HG03439 (cell line): Measurements from ENCODE around the gene ISX.

Source experiments
- ATAC-seq: cut with Tn5 transposase; IDR thresholded peaks from one replicate; pipeline ENCODE4 v1.9.1; 2021; ENCODE audit warnings: mild to moderate bottlenecking, moderate library complexity; ENCODE audit not compliant: unreplicated experiment

Gene ISX

DNA sequence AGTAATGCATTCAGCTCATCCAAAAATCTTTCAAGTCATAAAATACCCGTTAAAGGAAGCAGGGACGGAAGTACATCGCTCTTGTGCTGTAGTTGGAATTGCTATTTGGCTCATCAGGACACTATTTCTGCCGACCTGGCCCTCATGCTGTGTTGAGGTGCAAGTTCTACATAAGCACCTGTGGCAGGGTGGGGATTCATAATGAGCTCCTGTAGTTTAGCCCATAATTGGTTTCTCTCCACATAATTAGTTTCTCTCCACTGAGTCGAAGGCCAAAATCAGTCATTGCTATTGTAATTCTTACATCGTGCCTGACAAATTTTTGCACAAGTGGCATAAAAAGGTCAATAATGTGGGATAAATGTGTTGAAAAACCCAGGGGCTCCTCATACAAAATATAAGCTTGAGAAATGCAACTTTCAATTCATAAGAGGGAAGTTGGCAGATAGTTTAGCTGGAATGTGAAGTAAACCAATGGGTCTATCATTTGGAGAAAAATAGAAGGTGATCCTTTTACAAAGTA, 14.9 kb upstream of the ISX start:
- ATAC-seq = no peak

- no peak for ATAC-seq
These were observed 14.2 kb upstream of the ISX start for GRCh38 chr22:35051791-35052190.

DNA sequence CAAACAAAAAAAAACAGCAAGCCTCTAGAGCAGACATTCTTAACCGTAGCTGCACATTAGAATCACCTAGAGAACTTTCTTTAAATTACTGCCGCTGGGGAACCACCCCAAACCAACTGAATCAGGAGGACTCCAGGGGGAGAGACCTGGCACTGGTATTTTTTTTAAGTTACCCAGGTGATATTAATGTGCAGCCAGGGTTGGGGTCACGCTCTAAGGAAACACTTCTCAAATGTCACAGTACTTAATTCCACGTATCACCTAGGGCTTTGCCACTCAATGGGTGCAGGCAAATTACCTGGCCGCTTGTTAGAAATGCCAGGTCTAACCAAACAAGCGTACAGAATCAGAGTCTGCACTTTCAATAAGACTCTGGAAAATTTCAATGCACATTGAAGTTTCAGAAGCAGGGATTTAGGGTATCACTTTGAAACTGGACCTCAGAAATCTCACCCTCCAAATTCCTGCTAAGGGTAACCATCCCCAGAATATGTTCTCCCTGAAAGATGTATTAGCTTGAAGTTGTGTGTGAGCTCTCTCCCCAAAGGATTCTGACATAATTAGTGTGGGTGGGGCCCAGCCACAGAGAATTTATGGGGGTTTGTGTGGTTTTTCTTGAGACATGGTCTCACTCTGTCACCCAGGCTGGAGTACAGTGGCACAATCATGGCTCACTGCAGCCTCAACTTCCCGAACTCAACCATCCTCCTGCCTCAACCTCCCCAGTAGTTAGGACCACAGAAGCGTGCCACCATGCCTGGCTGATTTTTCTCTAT, 12.7 kb upstream of the ISX start:
- no peak for ATAC-seq

GRCh38 chr22:35054064-35054463, 11.9 kb upstream of the ISX start:
- no peak for ATAC-seq

- no peak for ATAC-seq
These were observed 9.5 kb upstream of the ISX start for GRCh38 chr22:35056486-35056885.

- no peak for ATAC-seq
These were observed 8.8 kb upstream of the ISX start for GRCh38 chr22:35057155-35057554.

- no peak for ATAC-seq
These were observed 6.3 kb upstream of the ISX start for GRCh38 chr22:35059632-35060031.

- no peak for ATAC-seq
These were observed 1.3 kb upstream of the ISX start for GRCh38 chr22:35064664-35065063.

GRCh38 chr22:35065183-35065582, 775 bp upstream of the ISX start:
- no peak for ATAC-seq

GRCh38 chr22:35066768-35067167, 810 bp downstream of the ISX start:
- no peak for ATAC-seq

- ATAC-seq = no peak
These were observed 3.6 kb downstream of the ISX start for GRCh38 chr22:35069541-35069940.

GRCh38 chr22:35070451-35071093, 4.6 kb downstream of the ISX start:
- ATAC-seq = no peak

- ATAC-seq = no peak
These were observed 5.8 kb downstream of the ISX start for GRCh38 chr22:35071784-35072183.

DNA sequence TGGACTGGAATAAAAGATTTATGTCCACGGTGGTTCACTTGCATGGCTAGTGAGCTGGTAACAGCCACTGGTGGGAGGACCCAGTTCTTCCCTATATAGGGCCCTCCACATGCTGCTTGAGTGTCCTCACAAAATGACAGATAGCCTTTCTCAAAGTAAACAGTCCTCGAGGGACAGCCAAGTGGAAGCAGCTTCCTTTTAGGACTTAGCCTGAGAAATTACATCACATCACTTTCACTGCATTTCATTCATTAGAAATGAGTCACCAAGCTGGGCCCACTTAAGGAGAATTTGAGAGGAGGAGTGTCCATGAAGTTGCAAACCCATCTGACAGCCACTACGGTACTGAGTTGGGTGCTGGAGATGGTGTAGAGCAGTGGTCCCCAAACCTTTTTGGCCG, 7.0 kb downstream of the ISX start:
- ATAC-seq = no peak

DNA sequence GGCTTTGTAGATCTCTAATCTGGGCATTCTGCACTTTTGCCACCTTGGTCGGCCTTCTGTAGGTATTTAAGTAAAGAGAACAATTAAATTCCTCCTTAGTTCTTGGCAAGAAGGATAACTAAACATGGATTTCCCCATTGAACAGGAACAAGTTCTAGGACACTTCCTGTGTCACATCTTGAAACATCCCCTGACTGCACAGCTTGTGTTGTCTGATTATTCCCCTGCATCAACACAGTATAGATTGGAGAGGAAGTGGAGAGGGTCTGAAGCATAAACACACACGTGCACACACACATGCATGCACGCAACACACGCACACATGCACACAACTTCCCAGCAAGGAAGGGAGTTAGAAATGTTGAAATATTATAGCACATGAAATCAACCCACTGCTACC, 8.6 kb downstream of the ISX start:
- ATAC-seq = no peak

DNA sequence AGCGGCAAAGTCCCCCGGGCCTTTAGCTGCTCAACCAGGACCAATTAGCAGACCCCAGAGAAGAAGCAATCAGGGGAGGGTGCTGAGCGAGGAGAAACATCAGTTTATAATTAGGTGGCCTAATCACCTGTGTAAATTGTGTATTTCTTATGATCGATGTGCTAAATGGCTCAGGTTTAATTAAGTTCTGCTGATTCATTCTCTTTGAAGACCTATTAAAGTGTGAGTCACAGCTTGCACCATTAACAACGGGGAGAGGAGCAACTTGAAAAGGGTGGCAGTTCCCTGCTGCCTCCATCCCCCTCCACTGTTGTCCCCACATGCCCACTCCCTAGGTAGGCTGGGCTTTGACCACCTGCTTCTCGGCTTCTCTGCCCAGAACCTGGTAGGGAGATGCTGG, 10.7 kb downstream of the ISX start:
- no peak for ATAC-seq

DNA sequence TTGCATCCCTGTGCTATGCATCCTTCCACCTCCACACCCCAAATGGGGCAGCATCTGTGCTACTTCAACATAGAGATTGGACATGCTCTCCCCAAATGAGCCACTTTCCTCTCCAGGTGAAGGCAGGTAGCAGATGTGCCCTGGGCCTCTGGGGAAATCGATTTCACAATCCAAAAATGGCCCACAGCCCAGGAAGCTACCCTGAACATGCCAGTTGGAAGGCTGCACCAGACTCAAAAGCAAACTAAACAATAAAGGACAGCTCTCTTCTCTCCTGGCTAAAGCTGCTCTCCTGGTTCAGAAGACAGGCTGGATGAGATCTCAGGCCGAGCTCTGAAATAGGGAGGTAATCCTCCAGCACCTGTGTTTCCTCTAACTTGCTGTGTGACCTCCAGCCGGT, 19.7 kb downstream of the ISX start:
- no peak for ATAC-seq

DNA sequence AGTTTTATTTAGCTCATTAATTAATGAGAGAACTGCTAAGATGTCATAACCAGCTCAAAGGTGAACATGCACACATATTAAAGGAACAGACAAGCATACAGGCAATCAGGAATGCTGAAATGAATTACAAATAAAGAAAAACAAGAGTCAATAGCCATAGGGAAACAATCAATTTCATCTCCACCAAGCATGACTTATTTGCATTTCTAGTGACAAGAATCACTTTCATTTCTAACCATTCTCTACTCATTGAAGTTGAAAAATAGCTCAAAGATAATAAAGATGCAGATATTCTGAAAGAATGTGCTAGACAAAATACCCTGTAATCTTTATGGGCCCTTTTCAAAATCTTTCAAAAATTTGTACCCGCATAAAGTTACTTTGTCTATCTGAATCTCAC, 23.2 kb downstream of the ISX start:
- ATAC-seq = no peak

GRCh38 chr22:35092406-35092805, 26.4 kb downstream of the ISX start:
- ATAC-seq = no peak

- ATAC-seq = no peak
These were observed 33.0 kb downstream of the ISX start for GRCh38 chr22:35098921-35099320.

- ATAC-seq = no peak
These were observed 33.9 kb downstream of the ISX start for GRCh38 chr22:35099883-35100282.

DNA sequence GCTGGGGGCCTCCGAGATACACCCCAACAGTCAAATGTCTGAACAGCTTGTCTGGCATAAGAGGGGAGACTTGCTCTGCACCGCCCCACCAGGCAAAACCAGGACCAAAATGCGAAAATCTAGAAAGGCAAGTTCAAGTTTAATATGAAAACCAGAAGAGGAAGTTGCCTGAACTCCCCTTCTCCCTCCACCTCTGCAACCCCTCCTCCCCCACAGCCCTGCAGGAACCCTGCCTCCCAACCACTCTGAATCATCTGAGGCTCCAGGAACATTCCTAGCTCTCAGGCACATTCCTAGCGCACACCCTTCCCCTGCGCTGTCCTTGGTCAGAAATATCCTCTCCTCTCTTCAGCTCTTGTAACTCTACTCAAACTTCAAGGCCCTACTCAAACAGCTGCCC, 36.7 kb downstream of the ISX start:
- no peak for ATAC-seq

- ATAC-seq = no peak
These were observed 37.8 kb downstream of the ISX start for GRCh38 chr22:35103761-35104160.
